Effector memory CD8-positive, alpha-beta T cell (primary cell): Measurements from ENCODE around the gene ELAVL4.

Experiments used
- ATAC-seq: fragments of 150-1000 bp; cut with Tn5 transposase; replicated peaks from 2 replicates; pipeline ENCODE4 v1.10.0; 2021; ENCODE audit warnings: mild to moderate bottlenecking, moderate library complexity
- DNase-seq, 3 experiments: peaks; one replicate each; pipeline ENCODE4 v3.0.0; 2021
- H3K27ac Mint-ChIP-seq, 2 donors: one replicate each; pipeline ENCODE4 v1.8.0; 2022; ENCODE audit warnings: mild to moderate bottlenecking in 2 of 2, mixed read lengths in 2 of 2, moderate library complexity in 2 of 2
- H3K27me3 Mint-ChIP-seq, 2 donors: one replicate each; pipeline ENCODE4 v1.8.0; 2022; ENCODE audit warnings: mixed read lengths in 2 of 2
- H3K36me3 Mint-ChIP-seq: one replicate; pipeline ENCODE4 v1.8.0; 2022; ENCODE audit warnings: mild to moderate bottlenecking, moderate library complexity, mixed read lengths; ENCODE audit not compliant: insufficient read depth
- H3K4me1 Mint-ChIP-seq, 2 donors: one replicate each; pipeline ENCODE4 v1.8.0; 2022; ENCODE audit warnings: low read depth in 2 of 2, mixed read lengths in 2 of 2
- H3K4me3 Mint-ChIP-seq, 2 donors: one replicate each; pipeline ENCODE4 v1.8.0; 2022; ENCODE audit warnings: mild to moderate bottlenecking in 2 of 2, mixed read lengths in 2 of 2, moderate library complexity in 2 of 2
- H3K9me3 Mint-ChIP-seq, 2 donors: one replicate each; pipeline ENCODE4 v1.8.0; 2022; ENCODE audit warnings: mixed read lengths in 2 of 2

Gene ELAVL4

GRCh38 chr1:50174101-50174500 is 65.4 kb downstream of the ELAVL4 start:
- Mint-ChIP-seq H3K4me1 (no peaks in the 10 kb centered on the region), H3K4me3 (no peak overlapping the region), H3K27me3 (peaks cover 29 to 31% of the 10 kb centered on the region in 2 donors), H3K27ac (no peak overlapping the region), H3K36me3 (peaks cover 3% of the 10 kb centered on the region), H3K9me3 (no peaks in the 10 kb centered on the region)
- DNase-seq = no peak
- no peak for ATAC-seq

- DNase-seq (no peak), ATAC-seq (no peak)
- Mint-ChIP-seq H3K4me1 (no peaks in the 10 kb centered on the region), H3K27ac (no peak overlapping the region), H3K4me3 (no peak overlapping the region), H3K36me3 (no peaks in the 10 kb centered on the region), H3K27me3 (peaks cover 26 to 30% of the 10 kb centered on the region in 2 donors), H3K9me3 (no peaks in the 10 kb centered on the region)
Measured at GRCh38 chr1:50175719-50176639, 67.3 kb downstream of the ELAVL4 start.

- no peaks in the 10 kb centered on the region for H3K4me1 Mint-ChIP-seq
- H3K4me3 Mint-ChIP-seq = no peak overlapping the region
- H3K27me3 Mint-ChIP-seq = peaks cover 37 to 46% of the 10 kb centered on the region in 2 donors
- no peaks in the 10 kb centered on the region for H3K36me3 Mint-ChIP-seq
- no peak for ATAC-seq
- no peaks in the 10 kb centered on the region for H3K9me3 Mint-ChIP-seq
- H3K27ac Mint-ChIP-seq = no peak overlapping the region
- DNase-seq = no peak
Measured at GRCh38 chr1:50177994-50178393, 69.3 kb downstream of the ELAVL4 start.

GRCh38 chr1:50179639-50180038 is 70.9 kb downstream of the ELAVL4 start:
- DNase-seq (no peak), ATAC-seq (no peak)
- no peak overlapping the region for H3K27ac Mint-ChIP-seq
- no peaks in the 10 kb centered on the region for H3K9me3 Mint-ChIP-seq
- no peaks in the 10 kb centered on the region for H3K36me3 Mint-ChIP-seq
- peaks cover 52 to 61% of the 10 kb centered on the region in 2 donors for H3K27me3 Mint-ChIP-seq
- no peak overlapping the region for H3K4me3 Mint-ChIP-seq
- H3K4me1 Mint-ChIP-seq = no peaks in the 10 kb centered on the region

- Mint-ChIP-seq H3K4me1 (no peaks in the 10 kb centered on the region), H3K27me3 (peaks cover 51 to 66% of the 10 kb centered on the region in 2 donors), H3K27ac (no peak overlapping the region), H3K36me3 (no peaks in the 10 kb centered on the region), H3K9me3 (no peaks in the 10 kb centered on the region), H3K4me3 (no peak overlapping the region)
- DNase-seq = no peak
- no peak for ATAC-seq
Measured at GRCh38 chr1:50180367-50180766, 71.6 kb downstream of the ELAVL4 start.

GRCh38 chr1:50181027-50181663 is 72.4 kb downstream of the ELAVL4 start:
- no peak overlapping the region for H3K27ac Mint-ChIP-seq
- H3K27me3 Mint-ChIP-seq = peaks cover 44 to 66% of the 10 kb centered on the region in 2 donors
- DNase-seq = no peak
- no peaks in the 10 kb centered on the region for H3K9me3 Mint-ChIP-seq
- H3K4me3 Mint-ChIP-seq = no peak overlapping the region
- H3K4me1 Mint-ChIP-seq = no peaks in the 10 kb centered on the region
- H3K36me3 Mint-ChIP-seq = no peaks in the 10 kb centered on the region
- no peak for ATAC-seq

- DNase-seq (no peak), ATAC-seq (no peak)
- H3K4me3 Mint-ChIP-seq = no peak overlapping the region
- no peaks in the 10 kb centered on the region for H3K4me1 Mint-ChIP-seq
- no peaks in the 10 kb centered on the region for H3K9me3 Mint-ChIP-seq
- H3K36me3 Mint-ChIP-seq = no peaks in the 10 kb centered on the region
- no peak overlapping the region for H3K27ac Mint-ChIP-seq
- peaks cover 26 to 56% of the 10 kb centered on the region in 2 donors for H3K27me3 Mint-ChIP-seq
Measured at GRCh38 chr1:50183378-50184133, 74.8 kb downstream of the ELAVL4 start.

- Mint-ChIP-seq H3K4me1 (no peaks in the 10 kb centered on the region), H3K4me3 (no peak overlapping the region), H3K9me3 (no peaks in the 10 kb centered on the region), H3K36me3 (no peaks in the 10 kb centered on the region), H3K27me3 (peaks cover 3 to 47% of the 10 kb centered on the region in 2 donors), H3K27ac (no peak overlapping the region)
- DNase-seq (no peak), ATAC-seq (no peak)
Measured at GRCh38 chr1:50189369-50189768, 80.6 kb downstream of the ELAVL4 start.

- ATAC-seq (no peak), DNase-seq (no peak)
- H3K36me3 Mint-ChIP-seq = no peaks in the 10 kb centered on the region
- no peaks in the 10 kb centered on the region for H3K9me3 Mint-ChIP-seq
- no peak overlapping the region for H3K27ac Mint-ChIP-seq
- H3K4me3 Mint-ChIP-seq = no peak overlapping the region
- H3K4me1 Mint-ChIP-seq = no peaks in the 10 kb centered on the region
- H3K27me3 Mint-ChIP-seq = peaks cover 13 to 46% of the 10 kb centered on the region in 2 donors
Measured at GRCh38 chr1:50193002-50193401, 84.3 kb downstream of the ELAVL4 start.

- Mint-ChIP-seq H3K36me3 (no peaks in the 10 kb centered on the region), H3K4me3 (no peak overlapping the region), H3K4me1 (no peaks in the 10 kb centered on the region), H3K9me3 (no peaks in the 10 kb centered on the region), H3K27ac (no peak overlapping the region), H3K27me3 (peaks cover 21 to 45% of the 10 kb centered on the region in 2 donors)
- no peak for DNase-seq
- no peak for ATAC-seq
Measured at GRCh38 chr1:50195205-50195604, 86.5 kb downstream of the ELAVL4 start.

GRCh38 chr1:50196081-50196480 is 87.4 kb downstream of the ELAVL4 start:
- H3K4me3 Mint-ChIP-seq = no peak overlapping the region
- H3K27ac Mint-ChIP-seq = no peak overlapping the region
- no peaks in the 10 kb centered on the region for H3K9me3 Mint-ChIP-seq
- H3K36me3 Mint-ChIP-seq = no peaks in the 10 kb centered on the region
- H3K27me3 Mint-ChIP-seq = peaks cover 21 to 52% of the 10 kb centered on the region in 2 donors
- DNase-seq (no peak), ATAC-seq (no peak)
- H3K4me1 Mint-ChIP-seq = no peaks in the 10 kb centered on the region

GRCh38 chr1:50197216-50197615 is 88.5 kb downstream of the ELAVL4 start:
- ATAC-seq (no peak), DNase-seq (no peak)
- Mint-ChIP-seq H3K36me3 (no peaks in the 10 kb centered on the region), H3K27ac (no peak overlapping the region), H3K4me1 (no peaks in the 10 kb centered on the region), H3K4me3 (no peak overlapping the region), H3K9me3 (no peaks in the 10 kb centered on the region), H3K27me3 (peaks cover 21 to 52% of the 10 kb centered on the region in 2 donors)

- H3K27ac Mint-ChIP-seq = no peak overlapping the region
- no peak overlapping the region for H3K4me3 Mint-ChIP-seq
Measured at GRCh38 chr1:50208315-50208714, 99.6 kb downstream of the ELAVL4 start.

More at GRCh38 chr1:50208315-50208714, 99.6 kb downstream of the ELAVL4 start:
- H3K9me3 Mint-ChIP-seq = no peaks in the 10 kb centered on the region
- ATAC-seq (no peak), DNase-seq (no peak)
- H3K36me3 Mint-ChIP-seq = no peaks in the 10 kb centered on the region
- H3K27me3 Mint-ChIP-seq = peaks cover 14 to 19% of the 10 kb centered on the region in 2 donors
- H3K4me1 Mint-ChIP-seq = no peaks in the 10 kb centered on the region
